ENCODE measurements around the gene TBCE.

The TBCE gene

GRCh38 chr1:235336903-235337302, 30.3 kb upstream of the TBCE start:
- FAIRE-seq = peak; percentile 11
- no peak for DNase-seq (ENCODE audit: insufficient read length, low spot score)
- no peak for TF ChIP-seq CTCF (IDR thresholded peaks at IDR 0.05; ENCODE audit: insufficient read depth, missing control alignments)

- DNase-seq (ENCODE audit: insufficient read length, low spot score) (no peak), FAIRE-seq (no peak)
- no peak for TF ChIP-seq CTCF (IDR thresholded peaks at IDR 0.05; ENCODE audit: insufficient read depth, missing control alignments)
These were observed 27.5 kb upstream of the TBCE start for GRCh38 chr1:235339746-235340145.

- FAIRE-seq (peak; percentile 71), DNase-seq (ENCODE audit: insufficient read length, low spot score) (no peak)
- no peak for TF ChIP-seq CTCF (IDR thresholded peaks at IDR 0.05; ENCODE audit: insufficient read depth, missing control alignments)
These were observed 25.9 kb upstream of the TBCE start for GRCh38 chr1:235341334-235341733.

GRCh38 chr1:235342039-235342438, 25.2 kb upstream of the TBCE start:
- FAIRE-seq (no peak), DNase-seq (ENCODE audit: insufficient read length, low spot score) (no peak)
- no peak for TF ChIP-seq CTCF (IDR thresholded peaks at IDR 0.05; ENCODE audit: insufficient read depth, missing control alignments)

GRCh38 chr1:235342471-235342870, 24.8 kb upstream of the TBCE start:
- FAIRE-seq = peak; percentile 99
- no peak for TF ChIP-seq CTCF (IDR thresholded peaks at IDR 0.05; ENCODE audit: insufficient read depth, missing control alignments)
- DNase-seq (ENCODE audit: insufficient read length, low spot score) = no peak

- TF ChIP-seq CTCF (IDR thresholded peaks at IDR 0.05; ENCODE audit: insufficient read depth, missing control alignments) = no peak
- DNase-seq (ENCODE audit: insufficient read length, low spot score) (no peak), FAIRE-seq (no peak)
These were observed 23.5 kb upstream of the TBCE start for GRCh38 chr1:235343726-235344125.

GRCh38 chr1:235351441-235351840, 15.8 kb upstream of the TBCE start:
- FAIRE-seq = no peak
- no peak for DNase-seq (ENCODE audit: insufficient read length, low spot score)
- TF ChIP-seq CTCF (IDR thresholded peaks at IDR 0.05; ENCODE audit: insufficient read depth, missing control alignments) = no peak
